ENCODE results near the gene SNX19.

DNA sequence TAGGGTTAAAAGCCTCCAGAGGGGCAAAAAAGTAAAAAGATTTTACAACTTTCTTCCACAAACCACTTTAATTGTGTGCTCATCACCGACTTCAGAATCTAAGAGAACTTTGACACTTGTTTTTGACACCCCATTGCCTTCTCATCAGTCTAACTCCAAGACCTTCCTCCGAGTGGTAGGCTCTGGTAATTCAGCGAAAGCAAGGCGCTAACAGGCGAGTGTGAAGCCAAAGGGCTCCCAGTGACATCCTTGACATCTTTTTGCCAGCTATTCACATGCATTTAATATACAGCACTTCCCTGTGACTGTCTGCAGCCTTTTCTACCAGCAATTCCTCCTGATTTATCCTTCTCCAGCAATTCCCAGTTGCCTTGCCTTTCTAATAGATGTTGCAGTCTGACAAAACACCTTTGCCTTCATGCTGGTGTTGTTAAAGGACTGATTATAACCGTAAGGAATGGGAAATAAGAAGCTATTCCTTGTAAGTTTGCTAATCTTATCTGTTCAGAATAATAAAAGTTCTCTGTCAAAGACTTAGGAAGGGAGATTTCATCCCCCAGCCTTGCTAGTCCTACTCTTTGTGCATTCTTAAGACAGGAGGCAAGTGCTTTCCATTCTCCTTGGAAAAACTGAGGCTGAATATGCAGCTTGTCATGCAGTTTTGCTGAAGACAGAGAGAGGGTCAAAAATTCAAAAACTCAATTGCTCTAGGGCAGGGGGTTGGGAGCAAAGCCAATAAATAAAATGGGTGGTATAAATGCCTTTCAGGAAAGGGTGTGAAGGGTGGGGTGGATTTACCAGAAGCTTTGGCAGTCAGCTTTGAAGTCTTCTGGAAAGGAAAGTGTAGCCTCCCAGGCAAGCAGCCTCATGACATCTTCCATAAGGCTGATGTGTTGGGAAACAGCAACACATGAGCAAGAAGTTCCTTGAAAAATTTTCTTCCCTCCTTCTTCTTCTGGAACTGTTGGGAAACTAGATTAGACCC is 39.1 kb downstream of the SNX19 start:
- TF ChIP-seq, protein P1, sequence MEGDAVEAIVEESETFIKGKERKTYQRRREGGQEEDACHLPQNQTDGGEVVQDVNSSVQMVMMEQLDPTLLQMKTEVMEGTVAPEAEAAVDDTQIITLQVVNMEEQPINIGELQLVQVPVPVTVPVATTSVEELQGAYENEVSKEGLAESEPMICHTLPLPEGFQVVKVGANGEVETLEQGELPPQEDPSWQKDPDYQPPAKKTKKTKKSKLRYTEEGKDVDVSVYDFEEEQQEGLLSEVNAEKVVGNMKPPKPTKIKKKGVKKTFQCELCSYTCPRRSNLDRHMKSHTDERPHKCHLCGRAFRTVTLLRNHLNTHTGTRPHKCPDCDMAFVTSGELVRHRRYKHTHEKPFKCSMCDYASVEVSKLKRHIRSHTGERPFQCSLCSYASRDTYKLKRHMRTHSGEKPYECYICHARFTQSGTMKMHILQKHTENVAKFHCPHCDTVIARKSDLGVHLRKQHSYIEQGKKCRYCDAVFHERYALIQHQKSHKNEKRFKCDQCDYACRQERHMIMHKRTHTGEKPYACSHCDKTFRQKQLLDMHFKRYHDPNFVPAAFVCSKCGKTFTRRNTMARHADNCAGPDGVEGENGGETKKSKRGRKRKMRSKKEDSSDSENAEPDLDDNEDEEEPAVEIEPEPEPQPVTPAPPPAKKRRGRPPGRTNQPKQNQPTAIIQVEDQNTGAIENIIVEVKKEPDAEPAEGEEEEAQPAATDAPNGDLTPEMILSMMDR (IDR thresholded peaks at IDR 0.05; ENCODE audit: poor library complexity, severe bottlenecking) = no peak
- no peak for TF ChIP-seq TAF1 (IDR thresholded peaks at IDR 0.05; ENCODE audit: low read depth)
